K562 (cell line): ENCODE results near the gene TTC28. TPM values are rescaled to one million over a fixed set of nuclear protein-coding genes. Genes with fewer than 3 reads are reported as not detected.

ENCODE experiments used
- EP400 ChIP-seq: fragments of 450-650 bp; IDR thresholded peaks from 2 replicates; pipeline ENCODE4 v1.6.1; 2017; ENCODE audit warnings: antibody characterized with exemption, mild to moderate bottlenecking, moderate library complexity
- ETV6 ChIP-seq, 3 experiments: fragments of 150-350 bp in 1 of 3; sonication (generic) in 1 of 3; formaldehyde crosslinking in 1 of 3; IDR thresholded peaks; 2 replicates each; pipeline versions ENCODE4 v1.6.1 to v1.8.0; 2014 to 2022; ENCODE audit warnings: borderline replicate concordance in 2 of 3, low read depth in 2 of 3, antibody characterized with exemption in 1 of 3, low read length in 1 of 3, mild to moderate bottlenecking in 1 of 3, missing genetic modification reagents in 1 of 3
- FOXA3 ChIP-seq, 2 experiments: fragments of 450-650 bp in 1 of 2; sonication (generic) in 1 of 2; formaldehyde crosslinking; IDR thresholded peaks in 1 of 2; conservative IDR thresholded peaks in 1 of 2; 2 replicates each; pipeline versions ENCODE4 v1.4.0 to v1.8.0; 2020 to 2022; ENCODE audit warnings: mild to moderate bottlenecking in 2 of 2, missing genetic modification reagents in 1 of 2
- HDAC2 ChIP-seq: fragments of 450-650 bp; IDR thresholded peaks from 2 replicates; pipeline ENCODE4 v1.6.1; 2016; ENCODE audit warnings: mild to moderate bottlenecking
- KLF16 ChIP-seq: IDR thresholded peaks from 2 replicates; pipeline ENCODE4 v1.6.1; 2016; ENCODE audit warnings: antibody characterized with exemption
- KLF6 ChIP-seq: fragments of 250-450 bp; sonication (Bioruptor Pico); IDR thresholded peaks from 2 replicates; pipeline ENCODE4 v1.4.0; 2020; ENCODE audit warnings: mild to moderate bottlenecking, moderate library complexity, borderline replicate concordance
- LEF1 ChIP-seq: fragments of 450-650 bp; IDR thresholded peaks from 2 replicates; pipeline ENCODE4 v1.6.1; 2016; ENCODE audit warnings: mild to moderate bottlenecking
- NCOR1 ChIP-seq: fragments of 450-650 bp; IDR thresholded peaks from 2 replicates; pipeline ENCODE4 v1.6.1; 2016; ENCODE audit warnings: mild to moderate bottlenecking, moderate library complexity
- NFIC ChIP-seq: fragments of 450-650 bp; IDR thresholded peaks from 2 replicates; pipeline ENCODE4 v1.6.1; 2017; ENCODE audit warnings: mild to moderate bottlenecking, inconsistent platforms
- SMARCE1 ChIP-seq: fragments of 450-650 bp; IDR thresholded peaks from 2 replicates; pipeline ENCODE4 v1.7.1; 2016; ENCODE audit warnings: mild to moderate bottlenecking
- TEAD2 ChIP-seq: fragments of 450-650 bp; IDR thresholded peaks from 2 replicates; pipeline ENCODE4 v1.6.1; 2016; ENCODE audit warnings: missing genetic modification characterization, control low read depth, missing compliant biosample characterization
- TFAM ChIP-seq: fragments of 250-450 bp; sonication (Bioruptor Pico); conservative IDR thresholded peaks from 2 replicates; pipeline ENCODE4 v1.5.0; 2021; ENCODE audit warnings: mild to moderate bottlenecking, moderate library complexity
- TRIM28 ChIP-seq: fragments of 450-650 bp; IDR thresholded peaks from 2 replicates; pipeline ENCODE4 v1.6.1; 2017
- polyA plus RNA-seq, 8 experiments: library from polyadenylated mRNA; depleted of rRNA in 4 of 8; stranded (reverse) in 5 of 8; unstranded in 3 of 8; fragments of >200 nt; fragmentation: Nextera tagmentation in 2 of 8; fragmentation: Illumina TruSeq in 1 of 8; extraction: Ambion mirVana in 2 of 8; extraction: Trizol in 1 of 8; gene quantifications; 2 replicates each; pipeline versions ENCODE4 v1.2.1 to v1.2.3, GENCODE V29; 2011 to 2014; ENCODE audit warnings: inconsistent platforms in 1 of 8, missing spikeins in 1 of 8
- total RNA-seq, 7 experiments: library from RNA; depleted of rRNA in 6 of 7; stranded (reverse); fragments of >200 nt in 6 of 7; fragmentation: Illumina TruSeq in 2 of 7; extraction: Trizol in 2 of 7; gene quantifications; 2 replicates each; pipeline versions ENCODE4 v1.2.1 to v1.2.3, GENCODE V29; 2011 to 2021; ENCODE audit warnings: low replicate concordance in 1 of 7
- TF ChIP-seq, protein P1 (sequence below), 2 experiments: fragments of 450-650 bp; conservative IDR thresholded peaks; 2 replicates each; pipeline ENCODE4 v1.6.1; 2017; ENCODE audit warnings: mild to moderate bottlenecking in 2 of 2, moderate library complexity in 2 of 2
- TF ChIP-seq, protein P2 (sequence below): fragments of 450-650 bp; IDR thresholded peaks from 2 replicates; pipeline ENCODE4 v1.6.1; 2018; ENCODE audit warnings: mild to moderate bottlenecking, low read depth; ENCODE audit not compliant: partially characterized antibody
- TF ChIP-seq, protein P3 (sequence below), 2 experiments: fragments of 150-350 bp in 1 of 2; IDR thresholded peaks; 2 replicates each; pipeline ENCODE4 v1.6.1; 2012 to 2016; ENCODE audit warnings: low read depth in 2 of 2, low read length in 2 of 2, mild to moderate bottlenecking in 1 of 2, moderate library complexity in 1 of 2
- TF ChIP-seq, protein P4 (sequence below): fragments of 450-650 bp; IDR thresholded peaks from 2 replicates; pipeline ENCODE4 v1.6.1; 2017; ENCODE audit warnings: antibody characterized with exemption, mild to moderate bottlenecking

The TTC28 gene
- total and polyA plus RNA-seq, 9 of the 15 experiments (the other 6 are each of a cell fraction or from before 2014, with no cell fraction given): 0.22 to 10.7 (median 3.1) TPM

DNA sequence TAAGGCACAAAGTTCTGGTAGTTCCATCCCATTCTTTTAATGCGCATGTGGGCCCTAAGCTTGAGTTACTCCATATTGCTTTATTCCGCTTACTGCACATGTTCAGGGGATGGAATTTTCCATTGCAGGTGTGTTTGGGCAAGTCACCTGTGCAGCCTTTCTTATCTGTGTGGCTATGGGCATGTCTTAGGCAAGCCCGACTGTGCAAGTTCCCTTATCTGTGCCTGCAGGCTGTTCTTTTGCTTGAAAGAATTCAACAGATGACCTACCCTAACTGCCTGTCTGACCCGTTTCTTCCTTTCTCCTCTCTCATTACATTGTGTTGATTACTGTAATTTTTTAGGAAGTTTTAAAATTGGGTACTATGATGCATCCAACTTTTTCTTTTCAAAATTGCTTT, 363.6 kb downstream of the TTC28 start (continued):
- TF ChIP-seq, protein P1, sequence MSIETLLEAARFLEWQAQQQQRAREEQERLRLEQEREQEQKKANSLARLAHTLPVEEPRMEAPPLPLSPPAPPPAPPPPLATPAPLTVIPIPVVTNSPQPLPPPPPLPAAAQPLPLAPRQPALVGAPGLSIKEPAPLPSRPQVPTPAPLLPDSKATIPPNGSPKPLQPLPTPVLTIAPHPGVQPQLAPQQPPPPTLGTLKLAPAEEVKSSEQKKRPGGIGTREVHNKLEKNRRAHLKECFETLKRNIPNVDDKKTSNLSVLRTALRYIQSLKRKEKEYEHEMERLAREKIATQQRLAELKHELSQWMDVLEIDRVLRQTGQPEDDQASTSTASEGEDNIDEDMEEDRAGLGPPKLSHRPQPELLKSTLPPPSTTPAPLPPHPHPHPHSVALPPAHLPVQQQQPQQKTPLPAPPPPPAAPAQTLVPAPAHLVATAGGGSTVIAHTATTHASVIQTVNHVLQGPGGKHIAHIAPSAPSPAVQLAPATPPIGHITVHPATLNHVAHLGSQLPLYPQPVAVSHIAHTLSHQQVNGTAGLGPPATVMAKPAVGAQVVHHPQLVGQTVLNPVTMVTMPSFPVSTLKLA (conservative IDR thresholded peaks at IDR 0.05): no peak
- TF ChIP-seq, protein P2, sequence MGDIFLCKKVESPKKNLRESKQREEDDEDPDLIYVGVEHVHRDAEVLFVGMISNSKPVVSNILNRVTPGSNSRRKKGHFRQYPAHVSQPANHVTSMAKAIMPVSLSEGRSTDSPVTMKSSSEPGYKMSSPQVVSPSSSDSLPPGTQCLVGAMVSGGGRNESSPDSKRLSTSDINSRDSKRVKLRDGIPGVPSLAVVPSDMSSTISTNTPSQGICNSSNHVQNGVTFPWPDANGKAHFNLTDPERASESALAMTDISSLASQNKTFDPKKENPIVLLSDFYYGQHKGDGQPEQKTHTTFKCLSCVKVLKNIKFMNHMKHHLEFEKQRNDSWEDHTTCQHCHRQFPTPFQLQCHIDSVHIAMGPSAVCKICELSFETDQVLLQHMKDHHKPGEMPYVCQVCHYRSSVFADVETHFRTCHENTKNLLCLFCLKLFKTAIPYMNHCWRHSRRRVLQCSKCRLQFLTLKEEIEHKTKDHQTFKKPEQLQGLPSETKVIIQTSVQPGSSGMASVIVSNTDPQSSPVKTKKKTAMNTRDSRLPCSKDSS: peak; percentile 67
- TF ChIP-seq EP400 (0 out of 2 replicates have a peak, but pooled peaks have one; percentile 9), HDAC2 (no peak), LEF1 (0 out of 2 replicates have a peak, but pooled peaks have one; percentile 34), TEAD2 (tag) (0 out of 2 replicates have a peak, but pooled peaks have one; percentile 7), KLF16 (peak; percentile 63; the same call in 1 of the 2 replicates), NFIC (peak; percentile 63), FOXA3 (CRISPR knock-in tag; conservative IDR thresholded peaks at IDR 0.05 in 1 of 2, IDR thresholded peaks at IDR 0.05 in 1 of 2) (no peak), SMARCE1 (peak; percentile 51; the same call in 1 of the 2 replicates), NCOR1 (peak; percentile 77), TRIM28 (peak; percentile 89), ETV6 (IDR thresholded peaks at IDR 0.05; ENCODE audit: borderline replicate concordance in 1 of 2, low read depth in 2 of 2, low read length in 1 of 2) (no peak), ETV6 (CRISPR knock-in tag; IDR thresholded peaks at IDR 0.05; ENCODE audit: borderline replicate concordance) (no peak), TFAM (CRISPR knock-in tag) (no peak), KLF6 (no peak)
- TF ChIP-seq, protein P3, sequence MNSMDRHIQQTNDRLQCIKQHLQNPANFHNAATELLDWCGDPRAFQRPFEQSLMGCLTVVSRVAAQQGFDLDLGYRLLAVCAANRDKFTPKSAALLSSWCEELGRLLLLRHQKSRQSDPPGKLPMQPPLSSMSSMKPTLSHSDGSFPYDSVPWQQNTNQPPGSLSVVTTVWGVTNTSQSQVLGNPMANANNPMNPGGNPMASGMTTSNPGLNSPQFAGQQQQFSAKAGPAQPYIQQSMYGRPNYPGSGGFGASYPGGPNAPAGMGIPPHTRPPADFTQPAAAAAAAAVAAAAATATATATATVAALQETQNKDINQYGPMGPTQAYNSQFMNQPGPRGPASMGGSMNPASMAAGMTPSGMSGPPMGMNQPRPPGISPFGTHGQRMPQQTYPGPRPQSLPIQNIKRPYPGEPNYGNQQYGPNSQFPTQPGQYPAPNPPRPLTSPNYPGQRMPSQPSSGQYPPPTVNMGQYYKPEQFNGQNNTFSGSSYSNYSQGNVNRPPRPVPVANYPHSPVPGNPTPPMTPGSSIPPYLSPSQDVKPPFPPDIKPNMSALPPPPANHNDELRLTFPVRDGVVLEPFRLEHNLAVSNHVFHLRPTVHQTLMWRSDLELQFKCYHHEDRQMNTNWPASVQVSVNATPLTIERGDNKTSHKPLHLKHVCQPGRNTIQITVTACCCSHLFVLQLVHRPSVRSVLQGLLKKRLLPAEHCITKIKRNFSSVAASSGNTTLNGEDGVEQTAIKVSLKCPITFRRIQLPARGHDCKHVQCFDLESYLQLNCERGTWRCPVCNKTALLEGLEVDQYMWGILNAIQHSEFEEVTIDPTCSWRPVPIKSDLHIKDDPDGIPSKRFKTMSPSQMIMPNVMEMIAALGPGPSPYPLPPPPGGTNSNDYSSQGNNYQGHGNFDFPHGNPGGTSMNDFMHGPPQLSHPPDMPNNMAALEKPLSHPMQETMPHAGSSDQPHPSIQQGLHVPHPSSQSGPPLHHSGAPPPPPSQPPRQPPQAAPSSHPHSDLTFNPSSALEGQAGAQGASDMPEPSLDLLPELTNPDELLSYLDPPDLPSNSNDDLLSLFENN (IDR thresholded peaks at IDR 0.05; ENCODE audit: low read depth in 2 of 2, low read length in 2 of 2): peak in 1 of 2 experiments; percentile 44; a peak in 1 of 4 replicates
- TF ChIP-seq, protein P4, sequence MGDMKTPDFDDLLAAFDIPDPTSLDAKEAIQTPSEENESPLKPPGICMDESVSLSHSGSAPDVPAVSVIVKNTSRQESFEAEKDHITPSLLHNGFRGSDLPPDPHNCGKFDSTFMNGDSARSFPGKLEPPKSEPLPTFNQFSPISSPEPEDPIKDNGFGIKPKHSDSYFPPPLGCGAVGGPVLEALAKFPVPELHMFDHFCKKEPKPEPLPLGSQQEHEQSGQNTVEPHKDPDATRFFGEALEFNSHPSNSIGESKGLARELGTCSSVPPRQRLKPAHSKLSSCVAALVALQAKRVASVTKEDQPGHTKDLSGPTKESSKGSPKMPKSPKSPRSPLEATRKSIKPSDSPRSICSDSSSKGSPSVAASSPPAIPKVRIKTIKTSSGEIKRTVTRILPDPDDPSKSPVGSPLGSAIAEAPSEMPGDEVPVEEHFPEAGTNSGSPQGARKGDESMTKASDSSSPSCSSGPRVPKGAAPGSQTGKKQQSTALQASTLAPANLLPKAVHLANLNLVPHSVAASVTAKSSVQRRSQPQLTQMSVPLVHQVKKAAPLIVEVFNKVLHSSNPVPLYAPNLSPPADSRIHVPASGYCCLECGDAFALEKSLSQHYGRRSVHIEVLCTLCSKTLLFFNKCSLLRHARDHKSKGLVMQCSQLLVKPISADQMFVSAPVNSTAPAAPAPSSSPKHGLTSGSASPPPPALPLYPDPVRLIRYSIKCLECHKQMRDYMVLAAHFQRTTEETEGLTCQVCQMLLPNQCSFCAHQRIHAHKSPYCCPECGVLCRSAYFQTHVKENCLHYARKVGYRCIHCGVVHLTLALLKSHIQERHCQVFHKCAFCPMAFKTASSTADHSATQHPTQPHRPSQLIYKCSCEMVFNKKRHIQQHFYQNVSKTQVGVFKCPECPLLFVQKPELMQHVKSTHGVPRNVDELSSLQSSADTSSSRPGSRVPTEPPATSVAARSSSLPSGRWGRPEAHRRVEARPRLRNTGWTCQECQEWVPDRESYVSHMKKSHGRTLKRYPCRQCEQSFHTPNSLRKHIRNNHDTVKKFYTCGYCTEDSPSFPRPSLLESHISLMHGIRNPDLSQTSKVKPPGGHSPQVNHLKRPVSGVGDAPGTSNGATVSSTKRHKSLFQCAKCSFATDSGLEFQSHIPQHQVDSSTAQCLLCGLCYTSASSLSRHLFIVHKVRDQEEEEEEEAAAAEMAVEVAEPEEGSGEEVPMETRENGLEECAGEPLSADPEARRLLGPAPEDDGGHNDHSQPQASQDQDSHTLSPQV: 0 out of 2 replicates have a peak, but pooled peaks have one; percentile 47
